Esophagus squamous epithelium (tissue), 4 donors: ENCODE measurements around the gene BZW2.

Experiments
- CTCF ChIP-seq, 6 experiments: fragments of 450-650 bp in 4 of 6; fragments of 200-600 bp in 2 of 6; sonication (generic) in 2 of 6; IDR thresholded peaks; one replicate each; pipeline ENCODE4 v1.5.1; 2016 to 2019; ENCODE audit warnings: antibody characterized with exemption in 6 of 6, mild to moderate bottlenecking in 4 of 6, moderate library complexity in 4 of 6
- POLR2A ChIP-seq, 4 donors: fragments of 450-650 bp; IDR thresholded peaks; one replicate each; pipeline ENCODE4 v1.6.1; 2017; ENCODE audit warnings: antibody characterized with exemption in 4 of 4, mild to moderate bottlenecking in 4 of 4, moderate library complexity in 3 of 4

GRCh38 chr7:16636555-16637101 is 9.4 kb upstream of the BZW2 start:
- TF ChIP-seq CTCF (IDR thresholded peaks at IDR 0.05): no peak
- TF ChIP-seq POLR2A (IDR thresholded peaks at IDR 0.05): no peak
